ENCODE measurements around the gene UVRAG.

- TF ChIP-seq CTCF (IDR thresholded peaks at IDR 0.05 in 4 of 5, conservative IDR thresholded peaks at IDR 0.05 in 1 of 5) (no peak), POLR2A (IDR thresholded peaks at IDR 0.05) (no peak)
These were observed 140.4 kb downstream of the UVRAG start for GRCh38 chr11:75955443-75955842.

Data from gastrocnemius medialis (tissue), 4 donors.